HG02678 (cell line): ENCODE measurements around the gene MLN.

Source experiments
- ATAC-seq: cut with Tn5 transposase; IDR thresholded peaks from one replicate; pipeline ENCODE4 v1.9.1; 2021; ENCODE audit warnings: mild to moderate bottlenecking, moderate library complexity; ENCODE audit not compliant: unreplicated experiment

The MLN gene

GRCh38 chr6:33816911-33817310 is 13.1 kb upstream of the MLN start:
- no peak for ATAC-seq

GRCh38 chr6:33815854-33816253 is 12.1 kb upstream of the MLN start:
- ATAC-seq: no peak

- ATAC-seq: no peak
Observed at GRCh38 chr6:33813990-33814985, 10.5 kb upstream of the MLN start.

DNA sequence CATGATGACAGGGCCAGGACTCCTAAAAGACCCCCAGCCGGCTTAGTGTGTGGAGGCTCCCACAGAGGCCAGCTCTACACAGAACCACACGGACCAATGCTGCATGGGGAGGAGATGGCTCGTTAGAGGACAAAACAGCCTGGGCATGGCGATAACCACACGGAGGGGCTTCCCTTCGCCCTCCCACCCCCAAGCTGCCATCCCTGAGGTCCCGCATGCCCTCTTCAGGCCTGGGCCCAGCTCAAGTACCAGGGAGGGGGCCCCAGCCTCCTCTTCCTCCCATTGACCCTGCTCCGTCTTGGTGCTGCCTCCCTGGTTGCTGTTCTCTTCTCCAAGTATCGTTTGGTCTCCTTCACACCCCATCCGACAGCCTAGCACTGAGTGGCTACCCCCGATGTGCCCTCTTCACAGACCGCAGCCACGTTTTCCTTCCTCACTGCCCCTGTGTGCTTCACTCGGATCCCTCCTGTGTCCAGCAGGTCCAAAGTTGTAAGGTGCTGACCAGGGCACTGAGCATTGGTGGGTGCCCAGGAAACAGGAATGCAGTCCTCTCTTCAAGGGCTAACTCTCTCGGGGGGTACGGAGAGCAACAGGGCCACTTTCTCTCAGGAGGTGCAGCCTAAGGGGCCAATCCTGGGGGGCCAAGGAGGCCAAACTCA is 9.6 kb upstream of the MLN start:
- no peak for ATAC-seq

DNA sequence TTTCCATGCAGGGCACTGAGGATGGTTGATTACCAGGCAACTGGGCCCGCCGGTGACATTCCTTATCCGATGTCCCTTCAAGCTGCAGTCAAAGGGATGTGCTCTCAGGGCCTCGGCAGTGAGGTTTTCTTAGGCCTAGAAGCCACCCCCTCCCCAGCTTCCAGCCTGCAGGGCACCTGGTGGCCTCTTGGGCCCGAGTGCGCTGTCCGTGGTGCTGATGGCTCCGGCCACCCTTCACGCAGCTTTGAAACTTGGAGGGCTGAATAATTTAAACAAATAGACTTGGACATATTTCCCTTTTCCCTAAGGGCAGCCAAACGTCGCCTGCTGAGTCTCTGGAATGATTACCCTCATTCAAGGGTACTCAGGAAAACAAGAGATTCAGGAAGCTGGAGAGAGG is 8.9 kb upstream of the MLN start:
- no peak for ATAC-seq

DNA sequence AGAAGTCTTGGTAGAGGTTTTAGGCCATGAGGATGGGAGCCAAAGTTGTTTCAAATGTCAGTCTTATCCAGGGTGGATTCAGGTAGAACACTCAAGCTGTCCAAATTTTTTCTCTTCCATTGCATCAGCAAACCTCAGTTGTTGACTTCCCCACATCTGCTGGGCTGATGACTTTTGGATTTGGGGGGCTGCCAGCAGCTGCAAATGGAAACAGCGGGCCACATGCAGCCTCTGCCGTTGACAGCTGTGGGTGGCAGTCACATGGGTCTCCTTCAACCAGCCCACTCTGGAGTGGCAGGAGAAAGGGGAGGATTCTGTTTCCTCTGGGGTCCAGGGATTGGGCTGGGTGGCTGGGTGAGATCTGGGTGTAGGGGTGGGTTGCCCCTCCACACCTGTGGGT is 5.8 kb upstream of the MLN start:
- no peak for ATAC-seq

- no peak for ATAC-seq
Observed at GRCh38 chr6:33808641-33809180, 4.9 kb upstream of the MLN start.

- ATAC-seq: no peak
Observed at GRCh38 chr6:33807606-33808005, 3.8 kb upstream of the MLN start.

DNA sequence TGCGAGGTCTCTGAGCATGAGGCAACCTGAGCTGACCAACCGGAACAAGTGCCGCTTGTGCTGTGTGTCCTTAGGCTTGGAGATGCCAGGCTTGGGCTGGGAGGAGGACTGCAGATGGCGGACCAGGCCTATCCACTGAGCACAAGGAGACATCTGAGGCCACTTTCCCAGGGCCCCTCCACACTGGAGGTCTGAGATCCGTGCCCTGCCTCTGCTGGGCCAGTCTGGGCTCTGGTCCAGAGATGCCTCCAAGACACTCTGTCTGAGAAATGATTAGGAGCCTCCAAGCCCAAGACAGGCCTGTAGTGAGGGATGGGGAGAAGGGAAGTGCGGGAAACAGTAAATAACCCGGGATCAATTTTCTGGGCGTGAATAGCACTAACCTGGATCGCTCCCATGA is 3.0 kb upstream of the MLN start:
- no peak for ATAC-seq

DNA sequence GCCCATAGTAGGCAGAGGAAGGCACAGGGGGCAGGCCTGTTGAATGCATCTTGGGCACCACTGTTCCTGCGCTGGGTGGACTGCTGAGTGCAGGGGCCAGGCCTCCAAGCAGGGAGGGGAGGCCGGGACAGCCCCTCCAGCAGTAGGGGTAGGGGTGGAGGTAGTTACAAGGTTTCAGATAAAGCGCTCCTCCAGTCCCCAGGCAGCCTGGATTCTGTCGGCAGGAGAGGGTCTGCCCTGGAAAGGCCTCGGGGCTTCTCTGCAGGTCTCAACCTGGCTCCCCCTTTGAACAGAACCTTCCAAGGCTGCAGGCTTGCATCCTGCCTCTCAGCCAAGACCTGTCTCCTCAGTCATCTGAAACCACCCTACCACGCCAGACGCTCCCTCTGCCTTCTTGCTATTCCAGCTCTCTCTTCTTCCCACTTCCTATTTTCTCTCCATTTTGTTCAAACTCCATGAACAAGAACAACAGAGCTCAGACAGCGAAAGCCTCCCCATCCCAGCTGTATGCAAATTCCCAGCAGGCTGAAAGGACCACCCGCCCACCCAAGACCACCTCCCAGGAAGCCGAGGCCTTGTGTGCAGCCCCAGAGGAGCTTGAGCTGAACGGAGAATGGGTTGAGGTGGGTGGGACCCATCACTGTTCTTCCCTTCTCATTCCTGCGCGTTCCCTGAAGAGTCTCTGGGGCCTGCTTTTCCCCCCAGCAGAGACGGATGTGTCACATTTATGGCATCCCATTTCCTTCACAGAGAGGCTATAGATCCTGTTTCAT is 1.4 kb downstream of the MLN start:
- no peak for ATAC-seq

- ATAC-seq: no peak
Observed at GRCh38 chr6:33801611-33802010, 2.2 kb downstream of the MLN start.

- no peak for ATAC-seq
Observed at GRCh38 chr6:33800248-33800969, 3.4 kb downstream of the MLN start.

GRCh38 chr6:33799454-33800113 is 4.2 kb downstream of the MLN start:
- ATAC-seq: no peak

- ATAC-seq: no peak
Observed at GRCh38 chr6:33798343-33798848, 5.4 kb downstream of the MLN start.

DNA sequence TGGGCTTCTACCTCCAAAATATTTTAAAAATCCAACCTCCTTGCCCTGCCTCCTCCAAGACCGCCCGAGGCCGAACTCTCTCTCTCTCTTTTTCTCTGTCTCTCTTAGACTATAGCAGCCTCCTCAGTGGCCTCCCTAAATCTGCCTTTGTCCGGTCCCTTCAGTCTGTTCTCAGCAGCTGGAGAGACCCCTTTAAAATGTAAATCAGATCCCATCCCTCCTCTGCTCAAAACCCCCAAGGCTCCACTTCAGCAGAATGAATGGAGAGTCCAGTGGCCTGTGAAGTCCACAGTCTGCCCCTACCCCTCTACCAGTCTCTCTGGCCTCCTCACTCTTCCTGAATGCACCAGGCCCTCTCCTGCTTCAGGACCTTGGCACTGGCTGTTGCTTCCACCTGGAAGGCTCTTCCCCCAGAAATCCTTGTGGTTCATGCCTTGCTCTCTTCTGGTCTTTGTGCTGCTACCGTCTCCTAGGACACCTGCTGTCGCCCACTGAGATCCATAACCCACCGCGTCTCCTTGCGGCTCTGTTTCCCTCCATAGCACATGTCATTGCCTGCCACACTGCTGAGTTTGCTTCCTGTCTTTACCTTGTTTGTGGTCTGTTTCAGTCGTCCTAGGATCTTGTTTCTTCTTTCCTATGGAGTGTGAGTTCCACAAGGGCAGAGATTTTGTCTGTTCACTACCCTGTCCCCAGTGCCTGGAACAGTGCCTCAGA is 6.0 kb downstream of the MLN start:
- no peak for ATAC-seq

GRCh38 chr6:33794910-33795623 is 8.7 kb downstream of the MLN start:
- ATAC-seq: no peak

GRCh38 chr6:33792981-33793380 is 10.8 kb downstream of the MLN start:
- no peak for ATAC-seq

DNA sequence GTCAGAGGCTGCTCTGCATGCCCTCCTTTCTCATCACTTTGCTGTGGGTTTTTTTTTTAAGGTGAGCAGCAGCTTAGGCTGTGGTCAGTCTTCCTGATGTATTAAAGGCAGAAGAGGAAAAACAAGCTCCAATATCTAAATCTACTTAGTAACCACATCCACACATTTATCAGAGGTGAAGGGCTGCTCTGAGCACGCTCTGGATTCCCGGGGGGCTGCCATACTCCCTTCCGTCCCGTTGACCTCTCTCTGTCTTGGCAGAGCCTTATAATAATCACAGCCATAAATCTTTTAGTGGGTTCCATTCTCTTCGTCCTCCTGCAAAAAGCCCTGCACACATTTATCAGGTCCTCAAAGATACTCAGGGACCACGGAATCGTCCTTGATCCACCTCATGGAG is 12.2 kb downstream of the MLN start:
- ATAC-seq: no peak

GRCh38 chr6:33790910-33791309 is 12.9 kb downstream of the MLN start:
- no peak for ATAC-seq
